ENCODE data around the gene ARID3C. TPM values are rescaled to one million over a fixed set of nuclear protein-coding genes. Genes with fewer than 3 reads are reported as not detected.

ARID3C gene
- total and polyA plus RNA-seq, 3 donors from 2014 or later = 0.31 to 0.45 (median 0.37) TPM

DNA sequence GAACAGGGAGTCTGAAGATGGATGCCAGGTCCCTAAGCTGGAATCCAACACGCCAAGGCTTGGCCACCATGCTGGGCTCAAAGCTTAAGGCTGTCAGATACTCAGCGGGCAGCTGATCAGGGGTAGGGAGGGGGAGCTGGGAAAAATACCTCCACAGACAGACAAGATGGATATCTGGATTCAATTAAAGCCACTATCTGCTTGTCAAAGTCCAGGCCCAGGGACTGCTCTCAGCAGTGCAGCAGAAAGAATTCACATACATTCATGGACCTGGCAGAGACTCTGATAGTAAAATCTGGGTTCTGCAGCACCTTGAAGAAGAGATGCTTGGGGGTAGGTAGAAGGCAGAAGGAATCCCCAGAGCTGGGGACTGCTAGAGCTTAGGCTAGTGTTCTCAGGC is 13.7 kb downstream of the ARID3C start:
- H3K4me1 ChIP-seq = peaks cover 17% of the 10 kb centered on the region
- 90 to 100% methylated on average over 2 of the region's 2 CpGs for whole genome bisulfite sequencing, 2 donors
- DNase-seq = no peak
- no peaks in the 10 kb centered on the region for H3K36me3 ChIP-seq (ENCODE audit: low read depth, missing control alignments)
- no peak overlapping the region for H3K27ac ChIP-seq
- no peaks in the 10 kb centered on the region for H3K27me3 ChIP-seq
- H3K4me3 ChIP-seq = no peak overlapping the region
- TF ChIP-seq, protein P1, sequence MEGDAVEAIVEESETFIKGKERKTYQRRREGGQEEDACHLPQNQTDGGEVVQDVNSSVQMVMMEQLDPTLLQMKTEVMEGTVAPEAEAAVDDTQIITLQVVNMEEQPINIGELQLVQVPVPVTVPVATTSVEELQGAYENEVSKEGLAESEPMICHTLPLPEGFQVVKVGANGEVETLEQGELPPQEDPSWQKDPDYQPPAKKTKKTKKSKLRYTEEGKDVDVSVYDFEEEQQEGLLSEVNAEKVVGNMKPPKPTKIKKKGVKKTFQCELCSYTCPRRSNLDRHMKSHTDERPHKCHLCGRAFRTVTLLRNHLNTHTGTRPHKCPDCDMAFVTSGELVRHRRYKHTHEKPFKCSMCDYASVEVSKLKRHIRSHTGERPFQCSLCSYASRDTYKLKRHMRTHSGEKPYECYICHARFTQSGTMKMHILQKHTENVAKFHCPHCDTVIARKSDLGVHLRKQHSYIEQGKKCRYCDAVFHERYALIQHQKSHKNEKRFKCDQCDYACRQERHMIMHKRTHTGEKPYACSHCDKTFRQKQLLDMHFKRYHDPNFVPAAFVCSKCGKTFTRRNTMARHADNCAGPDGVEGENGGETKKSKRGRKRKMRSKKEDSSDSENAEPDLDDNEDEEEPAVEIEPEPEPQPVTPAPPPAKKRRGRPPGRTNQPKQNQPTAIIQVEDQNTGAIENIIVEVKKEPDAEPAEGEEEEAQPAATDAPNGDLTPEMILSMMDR (IDR thresholded peaks at IDR 0.05) = no peak
- TF ChIP-seq POLR2A (IDR thresholded peaks at IDR 0.05) = no peak
- intact Hi-C loops (cut with DNase I; ENCODE audit: low total_unique reads) = loop anchor here (10.0 kb wide), 1 partner anchor 90 kb away; no protein-coding TSS in a partner anchor
- no peaks in the 10 kb centered on the region for H3K9me3 ChIP-seq

DNA sequence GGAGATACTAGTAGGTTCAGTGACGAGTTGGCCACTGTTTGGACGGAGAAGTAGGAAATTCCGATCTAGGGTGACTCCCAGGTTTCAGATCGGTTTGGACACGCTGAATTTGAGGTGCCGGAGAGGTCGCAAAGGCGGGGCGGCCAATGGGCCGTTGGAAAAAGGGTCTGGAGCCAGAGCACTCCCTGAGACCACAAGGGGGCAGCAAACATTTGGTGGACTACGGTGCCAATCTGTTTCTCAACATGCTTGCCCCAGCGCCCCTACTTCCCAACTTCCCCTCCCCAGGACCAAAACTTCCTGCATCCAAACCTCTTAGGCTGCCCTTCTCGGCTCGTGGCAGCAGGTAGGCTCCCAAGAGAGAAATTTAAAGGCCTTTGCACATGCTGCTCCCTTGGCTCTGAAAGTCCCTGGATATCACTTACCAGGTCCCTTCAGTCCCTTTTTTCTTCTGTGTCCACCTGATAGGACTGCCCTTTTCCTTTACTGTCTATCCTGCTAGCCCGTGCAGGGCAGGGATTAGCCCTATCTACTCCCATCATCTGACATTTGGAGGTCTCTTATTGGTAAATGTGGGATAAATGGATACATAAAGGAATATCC is 16.0 kb downstream of the ARID3C start:
- WGBS, 2 donors = 3 to 4% methylated on average over 15 of the region's 15 CpGs
- no peak for TF ChIP-seq POLR2A (IDR thresholded peaks at IDR 0.05)
- TF ChIP-seq, protein P1 (IDR thresholded peaks at IDR 0.05) = peak; percentile 67 to 84 (median 73)
- H3K4me1 ChIP-seq = peaks cover 11% of the 10 kb centered on the region
- intact Hi-C loops (cut with DNase I; ENCODE audit: low total_unique reads) = loop anchor here (10.0 kb wide), 1 partner anchor 92 kb away; no protein-coding TSS in a partner anchor
- no peaks in the 10 kb centered on the region for H3K27me3 ChIP-seq
- no peaks in the 10 kb centered on the region for H3K9me3 ChIP-seq
- peak; percentile 88 for DNase-seq
- no peaks in the 10 kb centered on the region for H3K36me3 ChIP-seq (ENCODE audit: low read depth, missing control alignments)
- H3K4me3 ChIP-seq = peak overlapping the region; percentile 73 to 76
- H3K27ac ChIP-seq = no peak overlapping the region

DNA sequence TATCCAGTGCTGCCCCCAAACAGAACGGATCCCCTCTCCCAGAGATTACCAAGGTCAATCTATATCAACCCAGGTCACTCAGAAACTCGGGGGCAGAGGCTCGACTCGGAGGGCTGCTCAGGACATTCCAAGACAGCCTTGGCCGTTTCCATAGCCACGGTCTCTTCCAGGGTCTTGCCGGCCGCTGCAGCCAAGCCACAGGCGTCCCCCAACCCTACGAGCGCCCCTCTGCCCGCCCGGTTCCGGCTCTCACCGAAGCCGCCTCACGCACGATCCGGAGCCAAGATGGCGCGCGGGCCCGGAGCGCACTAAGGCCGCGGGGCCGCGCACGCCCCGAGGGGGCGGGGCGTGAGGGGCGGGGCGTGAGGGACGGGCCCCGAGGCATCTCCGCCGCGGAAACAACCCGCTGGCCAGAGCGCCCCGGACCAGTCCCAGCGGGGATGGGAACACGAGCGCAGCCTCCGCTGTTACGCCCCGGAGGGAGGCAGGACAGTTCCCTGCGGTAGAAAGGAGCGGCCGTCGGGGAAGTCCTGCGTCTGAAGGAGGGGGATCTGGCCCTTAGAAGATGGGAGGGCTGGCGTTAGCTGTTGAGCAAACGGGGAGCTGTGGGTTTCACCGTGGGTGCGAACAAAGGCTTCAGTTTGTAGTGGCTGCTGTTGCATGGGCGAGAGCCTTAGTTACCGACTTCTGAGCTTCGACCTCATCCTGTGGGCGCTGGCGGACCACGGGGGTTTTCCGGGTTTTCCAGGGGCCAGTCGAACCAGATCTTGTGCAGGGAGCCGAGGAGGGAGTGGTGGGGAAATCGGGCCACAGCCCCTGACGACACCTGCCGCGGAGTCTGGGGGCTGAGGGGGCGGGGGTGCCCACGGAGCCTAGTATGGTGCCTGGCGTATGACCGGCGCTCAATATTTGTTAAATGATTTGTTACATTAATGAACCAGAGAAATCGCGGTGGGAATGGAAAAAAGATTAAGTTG is 16.8 kb downstream of the ARID3C start, which contains the start of gene RPP25L:
Gene RPP25L, minus strand, starts transcription at position 287 of the 977 bp plus-strand sequence. CDS start 801 bp downstream, outside the sequence.
- no peaks in the 10 kb centered on the region for H3K27me3 ChIP-seq
- peak; percentile 92 for DNase-seq
- peaks cover 11% of the 10 kb centered on the region for H3K4me1 ChIP-seq
- TF ChIP-seq POLR2A (IDR thresholded peaks at IDR 0.05) = no peak
- TF ChIP-seq, protein P1 (IDR thresholded peaks at IDR 0.05) = no peak
- WGBS, 2 donors = 1% methylated on average over 31 to 76 of the region's 77 CpGs
- H3K36me3 ChIP-seq (ENCODE audit: low read depth, missing control alignments) = no peaks in the 10 kb centered on the region
- H3K27ac ChIP-seq = peak within 1 kb of the TSS; percentile 82 to 92
- intact Hi-C loops (cut with DNase I; ENCODE audit: low total_unique reads) = loop anchor here (10.0 kb wide), 1 partner anchor 93 kb away; no protein-coding TSS in a partner anchor
- peak within 1 kb of the TSS; percentile 73 to 76 for H3K4me3 ChIP-seq
- no peaks in the 10 kb centered on the region for H3K9me3 ChIP-seq

DNA sequence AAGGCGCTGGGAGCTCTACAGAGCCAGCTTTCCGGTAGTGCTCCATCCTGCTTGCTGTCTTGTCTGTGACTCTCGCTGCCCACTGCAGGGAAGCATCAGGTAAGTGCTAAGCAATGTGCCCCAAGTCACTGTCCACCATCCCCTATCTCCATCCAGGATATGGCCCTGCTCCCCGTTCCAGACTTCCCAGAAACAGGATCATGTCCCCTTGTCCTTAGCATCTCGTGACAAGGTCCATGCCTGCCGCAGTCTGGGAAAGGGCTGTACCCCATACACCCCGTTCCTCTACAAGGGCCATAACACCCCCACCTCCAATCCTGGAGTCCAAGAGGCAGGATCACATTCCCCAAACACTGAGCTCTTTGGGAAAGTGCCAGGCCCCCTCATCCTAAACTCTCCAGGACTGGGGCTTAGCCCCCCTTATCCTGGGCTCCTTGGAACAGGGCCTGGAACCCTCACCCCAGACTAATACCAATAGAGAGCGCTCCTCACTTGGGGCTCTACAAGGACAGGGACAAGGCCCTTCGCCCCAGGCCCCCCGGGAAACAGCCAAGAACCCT is 17.5 kb downstream of the ARID3C start:
- Histone ChIP-seq H3K4me3 (peak overlapping the region; percentile 73 to 76), H3K36me3 (ENCODE audit: low read depth, missing control alignments) (no peaks in the 10 kb centered on the region), H3K27me3 (no peaks in the 10 kb centered on the region), H3K9me3 (no peaks in the 10 kb centered on the region), H3K27ac (peak overlapping the region; percentile 82 to 92), H3K4me1 (peaks cover 11% of the 10 kb centered on the region)
- TF ChIP-seq POLR2A (IDR thresholded peaks at IDR 0.05) = no peak
- TF ChIP-seq, protein P1 (IDR thresholded peaks at IDR 0.05) = no peak
- WGBS, 2 donors = 31 to 47% methylated on average over 10 of the region's 10 CpGs
- intact Hi-C loops (cut with DNase I; ENCODE audit: low total_unique reads) = loop anchor here (10.0 kb wide), 1 partner anchor 93 kb away; no protein-coding TSS in a partner anchor
- DNase-seq = no peak
